SK-N-MC (cell line): ENCODE results near the gene AQP5.

Source experiments
- EZH2 ChIP-seq: fragments of 200-600 bp; sonication (generic); IDR thresholded peaks from one replicate; pipeline ENCODE4 v1.6.1; 2017; ENCODE audit warnings: antibody characterized with exemption
- POLR2AphosphoS5 ChIP-seq: IDR thresholded peaks from 2 replicates; pipeline ENCODE4 v1.6.1; 2012; ENCODE audit warnings: mild to moderate bottlenecking, low read depth, low read length, borderline replicate concordance

GRCh38 chr12:49978125-49978524 is 16.5 kb downstream of the AQP5 start:
- TF ChIP-seq POLR2AphosphoS5 (no peak), EZH2 (no peak)
